Fibroblast of upper back skin (primary cell): ENCODE measurements around the gene LINS1.

Experiments used
- DNase-seq: peaks from one replicate; pipeline ENCODE4 v3.0.0-alpha.2; 2013

Gene LINS1, protein sequence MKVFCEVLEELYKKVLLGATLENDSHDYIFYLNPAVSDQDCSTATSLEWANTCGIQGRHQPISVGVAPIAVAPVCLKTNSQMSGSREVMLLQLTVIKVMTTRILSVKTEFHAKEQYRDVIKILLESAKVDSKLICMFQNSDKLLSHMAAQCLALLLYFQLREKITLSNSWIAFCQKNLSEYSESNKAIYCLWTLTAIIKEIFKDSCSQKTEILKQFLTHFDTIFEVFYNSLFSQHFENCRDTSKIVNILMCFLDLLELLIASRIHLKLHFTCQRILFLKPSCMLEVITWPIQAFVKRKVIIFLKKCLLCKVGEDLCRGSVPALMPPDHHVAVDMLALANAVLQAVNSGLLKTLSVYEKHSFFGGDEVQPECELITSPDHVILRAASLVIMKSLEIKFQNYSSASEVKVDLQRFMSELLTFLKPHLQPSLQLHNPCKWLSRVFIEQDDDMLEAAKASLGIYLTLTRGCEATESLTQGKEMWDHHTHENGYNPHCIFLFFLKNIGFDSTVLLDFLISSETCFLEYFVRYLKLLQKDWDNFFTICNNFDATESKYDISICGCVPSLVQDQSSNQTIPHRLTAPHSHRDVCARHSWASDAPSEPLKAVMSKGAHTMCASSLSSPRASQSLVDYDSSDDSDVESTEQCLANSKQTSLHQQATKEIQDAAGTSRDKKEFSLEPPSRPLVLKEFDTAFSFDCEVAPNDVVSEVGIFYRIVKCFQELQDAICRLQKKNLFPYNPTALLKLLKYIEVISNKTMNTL

DNA sequence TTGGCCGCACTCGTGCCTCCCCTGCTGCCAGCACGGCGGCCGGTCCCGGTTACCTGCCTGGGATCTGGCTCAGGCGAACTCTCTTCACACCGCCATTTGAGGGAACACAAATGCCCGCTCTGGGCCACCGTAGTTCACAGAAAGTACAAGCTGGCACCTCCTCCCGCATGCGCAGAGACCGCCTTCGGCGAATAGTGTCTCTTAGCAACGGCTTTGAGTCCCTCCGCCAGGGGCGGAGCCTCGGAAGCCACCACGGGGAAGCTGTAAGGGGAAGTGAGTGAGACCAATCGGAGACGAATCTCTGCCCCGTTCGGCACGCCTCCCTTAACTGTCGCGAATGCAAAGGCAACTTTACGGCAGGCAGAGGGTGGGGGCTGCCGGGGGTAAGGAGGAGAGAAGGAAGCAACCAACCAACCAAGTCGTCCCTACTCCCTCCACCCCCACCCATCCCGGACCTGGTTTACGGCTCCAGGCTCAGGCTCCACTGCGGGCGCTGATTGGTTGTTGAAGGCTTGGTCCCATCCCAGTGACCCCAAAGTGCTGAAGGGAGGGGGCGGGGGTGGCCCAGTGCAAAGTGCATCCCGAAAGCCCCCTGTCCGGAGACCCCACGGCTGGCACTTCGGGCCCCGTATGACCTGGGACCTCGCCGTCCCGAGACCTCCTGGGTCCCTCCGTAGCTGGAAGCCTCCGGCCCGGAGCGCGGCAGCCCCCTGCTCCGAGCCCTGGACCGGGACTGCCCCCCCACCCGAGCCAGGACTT is at the start of gene LINS1, which contains the start of gene ASB7:
TSS of gene LINS1 (minus strand) at position 121 of the 759 bp plus-strand sequence. CDS start 21,342 bp downstream, outside the sequence.
TSS of gene ASB7 (plus strand) at position 526 of the 759 bp plus-strand sequence. CDS start 9,628 bp downstream, outside the sequence.
- DNase-seq: peak; percentile 100

GRCh38 chr15:100651253-100651652 is 49.3 kb upstream of the LINS1 start:
- peak; percentile 34 for DNase-seq

DNA sequence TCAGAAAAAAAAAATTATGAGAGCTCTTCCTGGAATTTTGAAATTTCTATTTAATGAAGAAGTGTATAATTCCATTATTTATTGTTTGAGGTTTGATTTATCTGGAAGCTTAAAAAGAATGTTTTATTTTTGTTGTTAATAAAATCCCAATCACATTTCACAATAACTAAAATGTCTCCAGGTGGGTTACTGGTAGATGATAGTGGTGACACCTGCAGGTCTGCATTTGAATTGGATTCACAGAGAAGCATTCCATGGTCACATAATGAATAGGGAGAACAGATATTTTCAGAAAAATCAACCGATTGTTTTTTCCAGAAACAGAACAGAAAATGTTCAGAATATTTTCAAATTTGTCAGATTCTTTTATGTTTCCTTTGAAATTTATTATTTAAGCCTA is 48.7 kb upstream of the LINS1 start:
- DNase-seq: no peak

DNA sequence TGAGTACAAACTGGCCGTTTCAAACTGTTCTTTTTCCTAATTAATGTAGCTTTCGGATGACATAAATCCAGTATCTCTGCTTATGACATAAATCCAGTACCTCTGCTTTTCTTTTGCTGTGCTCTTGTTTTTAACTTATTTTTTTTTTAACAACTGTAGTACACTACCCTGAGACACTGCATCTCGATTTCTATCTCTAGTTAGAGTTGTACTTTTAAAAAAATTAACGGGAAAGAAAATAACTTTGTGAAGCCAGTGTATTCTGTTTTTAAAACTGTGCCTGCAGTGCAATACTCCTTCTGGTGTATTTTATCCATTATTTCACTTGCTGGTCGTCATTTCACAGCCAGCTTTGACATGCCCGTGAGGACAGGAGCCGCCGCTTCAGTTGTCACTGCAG is 47.0 kb upstream of the LINS1 start:
- no peak for DNase-seq

DNA sequence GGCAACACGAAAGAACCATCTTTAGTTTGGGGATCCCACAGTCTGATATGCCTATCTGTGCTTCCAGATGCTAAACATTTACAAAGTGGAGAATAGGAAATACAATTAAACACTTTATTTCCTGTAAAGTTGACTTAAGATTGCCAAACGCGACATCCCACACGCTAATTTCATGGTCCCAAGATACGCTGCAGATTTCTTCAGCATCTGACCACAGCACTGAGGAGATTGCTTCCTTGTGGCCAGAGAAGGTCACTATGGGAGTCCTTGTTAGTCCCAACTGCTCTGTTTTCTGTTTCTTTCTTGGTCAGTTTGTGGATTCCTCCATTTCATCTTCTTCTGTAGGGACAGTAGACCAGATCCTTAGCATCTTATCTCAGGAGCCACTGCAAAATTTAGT is 43.7 kb upstream of the LINS1 start:
- DNase-seq: no peak

DNA sequence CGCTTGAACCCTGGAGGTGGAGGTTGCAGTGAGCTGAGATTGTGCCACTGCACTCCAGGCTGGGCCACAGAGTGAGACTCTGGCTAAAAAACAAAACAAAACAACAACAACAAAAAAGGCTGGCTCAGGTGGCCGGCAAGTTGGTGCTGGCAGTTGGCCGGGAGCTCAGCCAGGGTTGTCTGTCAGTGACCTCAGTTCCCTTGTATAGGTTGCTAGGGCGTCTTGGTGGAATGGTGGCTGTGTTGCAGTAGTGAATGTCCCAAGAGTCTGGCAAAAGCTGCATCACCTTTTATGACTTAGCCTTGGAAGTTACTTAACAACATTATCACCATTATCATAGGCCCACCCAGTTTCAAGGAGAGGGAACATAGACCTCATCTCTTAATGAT is 41.0 kb upstream of the LINS1 start:
- no peak for DNase-seq

GRCh38 chr15:100642213-100642949 is 40.4 kb upstream of the LINS1 start:
- DNase-seq: no peak

- no peak for DNase-seq
These were observed 36.3 kb upstream of the LINS1 start for GRCh38 chr15:100638177-100638730.

DNA sequence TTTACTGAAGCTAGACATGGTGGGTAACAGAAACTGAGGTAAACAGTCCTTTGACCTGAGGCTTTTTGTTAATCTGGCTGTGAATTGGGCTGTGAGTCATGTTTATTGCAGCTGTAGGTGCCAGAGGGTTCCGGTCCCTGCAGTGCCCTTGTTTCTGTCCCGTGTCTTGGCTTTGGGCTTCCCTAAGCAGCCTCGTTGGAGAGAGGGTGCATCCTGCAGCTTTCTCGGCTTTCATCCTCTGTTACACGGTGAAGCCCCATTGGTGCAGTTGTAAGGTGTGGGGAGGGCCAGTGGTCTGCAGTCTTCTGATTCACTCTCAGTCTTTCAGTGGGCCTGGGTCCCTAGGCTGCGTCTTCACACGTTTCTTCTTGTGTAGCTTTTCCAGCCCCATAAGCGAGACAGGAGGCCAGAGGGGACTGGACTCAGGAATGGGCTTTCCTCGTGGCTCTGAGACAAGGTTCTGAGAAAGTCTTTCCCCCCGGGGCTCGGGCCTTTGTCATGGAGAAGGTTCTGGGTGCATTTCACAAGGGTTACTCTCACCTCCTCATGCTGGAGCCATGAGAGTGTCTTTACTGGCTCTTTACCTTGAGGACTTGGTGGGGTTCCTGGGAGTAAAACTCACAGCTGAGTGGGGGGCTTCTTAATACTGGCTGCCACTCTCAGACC is 33.6 kb upstream of the LINS1 start:
- DNase-seq: no peak

GRCh38 chr15:100633763-100634075 is 31.7 kb upstream of the LINS1 start:
- DNase-seq: no peak

- DNase-seq: no peak
These were observed 29.8 kb upstream of the LINS1 start for GRCh38 chr15:100631831-100632230.

- peak; percentile 66 for DNase-seq
These were observed 26.8 kb upstream of the LINS1 start for GRCh38 chr15:100628746-100629145.

- peak; percentile 73 for DNase-seq
These were observed 25.9 kb upstream of the LINS1 start for GRCh38 chr15:100627789-100628395.

DNA sequence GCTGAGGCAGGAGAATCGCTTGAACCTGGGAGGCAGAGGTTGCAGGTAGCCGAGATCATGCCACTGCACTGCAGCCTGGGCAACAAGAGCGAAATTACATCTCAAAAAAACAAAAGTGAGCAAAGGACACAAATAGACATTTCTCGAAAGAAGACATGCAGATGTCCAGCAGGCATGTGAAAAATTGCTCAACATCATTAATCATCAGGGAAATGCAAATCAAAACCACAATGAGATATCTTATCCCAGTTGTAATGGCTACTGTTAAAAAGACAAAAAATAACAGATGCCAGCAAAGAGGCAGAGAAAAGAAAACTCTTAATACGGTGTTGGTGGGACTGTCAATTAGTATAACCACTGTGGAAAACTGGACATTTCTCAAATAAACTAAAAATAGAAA is 21.3 kb upstream of the LINS1 start:
- DNase-seq: peak; percentile 50

GRCh38 chr15:100616700-100617099 is 14.7 kb upstream of the LINS1 start:
- no peak for DNase-seq

GRCh38 chr15:100615801-100616200 is 13.8 kb upstream of the LINS1 start:
- no peak for DNase-seq

- DNase-seq: no peak
These were observed 12.9 kb upstream of the LINS1 start for GRCh38 chr15:100614918-100615317.

GRCh38 chr15:100614336-100614735 is 12.4 kb upstream of the LINS1 start:
- no peak for DNase-seq

DNA sequence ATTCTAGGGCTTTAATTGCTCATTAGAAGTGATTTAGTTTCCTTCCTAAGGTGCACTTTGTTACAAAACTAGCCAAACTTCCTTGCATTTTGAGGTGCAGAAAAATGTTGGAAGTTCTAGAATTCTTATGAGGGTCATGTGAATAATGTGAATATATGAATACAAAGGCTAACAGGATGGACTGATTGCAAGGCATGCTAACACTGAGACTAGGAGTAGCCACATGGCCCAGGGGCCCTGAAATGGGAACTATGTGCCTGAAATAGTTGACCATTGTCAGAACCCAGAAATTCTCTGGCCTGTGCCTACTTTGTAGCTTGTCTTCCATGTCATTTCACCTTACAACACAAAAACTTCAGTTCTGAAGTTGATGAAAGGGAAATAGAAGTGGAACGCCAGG is 11.2 kb upstream of the LINS1 start:
- DNase-seq: no peak

DNA sequence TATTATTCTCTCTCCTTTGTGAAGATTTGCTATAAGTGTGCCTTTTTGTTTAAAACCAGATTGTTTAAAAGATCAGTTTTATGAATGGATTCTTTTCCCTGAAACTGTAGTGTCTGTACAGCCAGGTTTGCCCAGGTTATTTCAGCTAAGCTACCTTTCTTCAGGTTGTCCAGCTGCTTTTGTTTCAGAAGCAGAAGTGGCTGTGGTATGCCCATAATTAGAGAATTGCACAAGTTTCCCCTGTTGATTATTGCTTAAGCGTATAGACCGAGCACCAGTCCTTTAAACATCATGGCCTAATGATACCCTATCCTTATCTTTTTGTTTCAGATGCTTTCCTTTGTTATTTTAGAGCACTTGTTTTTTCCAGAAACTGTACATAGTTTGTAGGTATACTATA is 10.6 kb upstream of the LINS1 start:
- DNase-seq: no peak

GRCh38 chr15:100602823-100603393 is 924 bp upstream of the LINS1 start:
- no peak for DNase-seq
